GM21526 (cell line): ENCODE measurements around the gene ANKRD28.
"Not testable (repeated sequence)": the region's sequence is repeated elsewhere in the genome, so short reads cannot be mapped to it uniquely, and the experiment has no call there.

Experiments
- ATAC-seq: cut with Tn5 transposase; IDR thresholded peaks from one replicate; pipeline ENCODE4 v1.9.1; 2021; ENCODE audit warnings: moderate library complexity; ENCODE audit not compliant: unreplicated experiment, low FRiP score

ANKRD28 gene

DNA sequence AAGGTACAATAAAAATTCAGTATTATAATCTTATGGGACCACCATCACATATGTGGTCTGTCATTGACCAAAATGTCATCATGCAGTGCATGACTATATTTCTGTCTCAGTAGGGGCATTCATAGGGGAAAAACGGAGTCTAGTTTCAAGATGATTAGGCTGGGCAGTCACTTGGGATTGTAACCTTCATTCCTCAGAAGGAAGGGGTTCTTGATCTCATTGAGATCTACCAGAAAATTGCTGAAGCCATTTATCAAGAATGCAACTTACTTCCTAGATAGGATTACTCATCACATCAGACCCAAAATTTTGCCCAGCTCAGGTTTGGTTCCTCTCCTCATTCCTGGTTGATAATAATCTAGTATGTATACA, 158.9 kb downstream of the ANKRD28 start:
- no peak for ATAC-seq

- ATAC-seq: no peak
Measured at GRCh38 chr3:15638193-15638890, 159.4 kb downstream of the ANKRD28 start.

- ATAC-seq: no peak
Measured at GRCh38 chr3:15637131-15637951, 160.4 kb downstream of the ANKRD28 start.

GRCh38 chr3:15636028-15636709, 161.6 kb downstream of the ANKRD28 start:
- ATAC-seq: peak; percentile 52

DNA sequence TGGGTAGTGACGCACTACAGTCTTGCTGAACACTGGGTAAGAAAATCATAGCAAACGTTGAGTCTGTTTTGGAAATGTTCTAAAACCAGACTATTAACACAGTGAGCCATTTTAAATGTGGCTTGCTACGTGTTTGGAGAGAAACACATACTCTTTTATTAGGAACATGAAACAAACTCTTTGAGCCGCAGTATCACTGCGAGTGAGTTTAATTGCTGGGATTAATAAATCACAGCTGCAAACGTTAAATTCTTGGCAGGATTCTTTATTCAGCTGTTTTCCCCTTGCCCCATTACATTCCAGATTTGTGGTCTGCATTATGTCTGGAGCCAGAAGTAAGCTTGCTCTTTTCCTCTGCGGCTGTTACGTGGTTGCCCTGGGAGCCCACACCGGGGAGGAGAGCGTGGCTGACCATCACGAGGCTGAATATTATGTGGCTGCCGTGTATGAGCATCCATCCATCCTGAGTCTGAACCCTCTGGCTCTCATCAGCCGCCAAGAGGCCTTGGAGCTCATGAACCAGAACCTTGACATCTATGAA, 162.6 kb downstream of the ANKRD28 start:
- ATAC-seq: no peak

GRCh38 chr3:15634671-15635070, 163.1 kb downstream of the ANKRD28 start:
- no peak for ATAC-seq

- no peak for ATAC-seq
Measured at GRCh38 chr3:15633766-15634598, 163.8 kb downstream of the ANKRD28 start.

- no peak for ATAC-seq
Measured at GRCh38 chr3:15633159-15633558, 164.6 kb downstream of the ANKRD28 start.

GRCh38 chr3:15632212-15632580, 165.6 kb downstream of the ANKRD28 start:
- ATAC-seq: no peak

DNA sequence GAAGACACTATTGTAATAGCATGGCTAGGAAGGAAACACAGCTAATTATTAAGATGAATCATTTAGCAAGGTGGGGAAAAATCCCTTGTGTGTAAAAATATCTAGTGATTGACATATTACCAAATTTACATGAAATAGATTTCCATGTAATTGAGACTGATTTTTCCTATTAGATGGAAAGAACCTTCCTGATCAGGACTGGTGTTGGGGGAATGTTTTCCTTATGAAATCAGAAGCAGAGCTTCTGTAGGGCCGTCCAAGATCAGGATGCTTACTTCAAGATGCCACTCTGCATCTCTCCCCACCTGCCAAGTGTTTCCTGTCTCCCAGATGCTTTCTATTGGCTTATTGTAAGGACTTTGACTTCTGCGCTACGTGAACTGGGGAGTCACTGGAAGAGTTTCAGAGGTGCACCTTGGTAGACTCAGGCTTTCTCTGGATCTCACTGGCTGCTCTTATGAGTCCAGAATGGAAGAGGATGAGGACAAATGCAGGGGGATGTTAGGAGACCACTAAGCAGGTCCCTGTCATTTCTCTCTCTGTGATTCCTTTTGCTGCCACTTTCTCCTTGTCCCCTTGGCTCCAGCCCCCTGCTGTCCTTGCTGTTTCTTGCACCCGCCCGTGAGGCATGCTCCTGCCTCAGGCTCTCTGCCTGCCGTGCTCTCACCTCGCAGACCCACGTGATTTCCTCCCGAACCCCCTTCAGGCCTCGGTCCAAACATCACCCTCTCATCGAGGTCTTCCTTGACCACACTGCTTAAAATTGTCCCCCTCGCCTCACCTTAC, 166.2 kb downstream of the ANKRD28 start:
- ATAC-seq: no peak

DNA sequence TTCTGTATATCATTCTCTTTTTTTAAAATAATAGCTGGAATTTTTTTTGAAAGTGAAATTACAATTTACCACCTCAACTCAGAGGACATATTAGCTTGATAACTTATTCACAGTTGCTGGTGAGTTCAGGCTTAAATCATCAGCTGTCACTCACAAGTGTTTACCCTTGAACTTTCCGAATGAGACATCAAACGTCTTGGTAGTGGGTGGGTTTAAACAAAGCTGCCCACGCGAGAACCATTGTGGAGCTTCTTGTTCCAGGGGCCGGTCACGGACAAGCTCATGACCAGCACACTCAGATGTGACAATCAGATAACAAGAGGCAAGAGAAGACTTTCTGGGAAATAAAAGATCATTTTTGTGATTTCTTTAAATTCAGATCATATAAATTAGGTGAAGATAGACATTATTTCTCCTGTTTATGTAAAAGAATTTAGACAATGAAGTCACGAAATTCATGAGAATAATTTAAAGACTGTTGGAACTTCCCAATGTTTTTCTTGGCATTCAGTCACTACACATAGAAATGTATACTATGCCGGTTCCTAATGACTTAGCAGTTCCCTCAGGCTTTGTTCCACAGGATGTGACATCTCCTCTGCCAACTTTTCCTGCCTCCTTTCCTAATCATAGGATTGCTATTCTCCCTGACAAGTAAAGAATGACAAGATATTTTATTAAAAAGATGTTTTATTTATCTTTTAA, 167.0 kb downstream of the ANKRD28 start:
- ATAC-seq: no peak

DNA sequence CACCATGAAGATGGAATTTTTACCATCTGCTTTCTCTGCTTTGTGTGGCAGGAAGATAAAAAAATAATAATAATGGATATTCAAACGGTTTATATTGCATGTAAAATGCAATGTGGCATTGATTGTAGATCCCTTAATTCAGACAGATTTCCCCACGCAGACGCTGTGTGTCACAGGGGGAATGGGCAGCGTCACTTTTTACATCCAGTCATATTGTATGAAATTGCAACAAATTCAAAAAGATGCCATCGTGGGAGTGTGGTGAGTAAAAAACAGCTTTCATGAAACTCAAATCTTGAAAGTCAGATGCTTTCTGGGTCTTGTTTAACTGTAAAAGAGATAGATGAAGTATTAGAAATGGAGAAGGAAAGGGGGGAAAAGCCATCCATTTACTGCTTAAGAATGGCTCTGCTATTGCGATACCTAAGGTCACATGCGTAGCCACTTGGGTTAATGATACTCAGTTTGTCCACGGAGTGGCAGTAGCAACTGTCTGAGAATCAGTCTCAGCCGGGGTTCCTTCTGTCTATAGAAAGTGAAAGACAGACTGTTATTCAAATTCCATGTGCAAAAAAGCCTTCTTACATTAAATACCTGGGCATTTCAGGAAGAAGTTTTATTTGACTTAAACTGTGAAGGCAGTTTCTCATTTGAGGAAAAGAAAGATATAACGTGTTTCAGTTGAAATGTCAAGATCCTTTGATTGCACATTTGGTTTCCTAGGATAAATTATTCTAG, 167.8 kb downstream of the ANKRD28 start:
- ATAC-seq: peak; percentile 90

GRCh38 chr3:15628967-15629366, 168.8 kb downstream of the ANKRD28 start:
- ATAC-seq: no peak

- ATAC-seq: no peak
Measured at GRCh38 chr3:15623535-15624440, 174.0 kb downstream of the ANKRD28 start.

DNA sequence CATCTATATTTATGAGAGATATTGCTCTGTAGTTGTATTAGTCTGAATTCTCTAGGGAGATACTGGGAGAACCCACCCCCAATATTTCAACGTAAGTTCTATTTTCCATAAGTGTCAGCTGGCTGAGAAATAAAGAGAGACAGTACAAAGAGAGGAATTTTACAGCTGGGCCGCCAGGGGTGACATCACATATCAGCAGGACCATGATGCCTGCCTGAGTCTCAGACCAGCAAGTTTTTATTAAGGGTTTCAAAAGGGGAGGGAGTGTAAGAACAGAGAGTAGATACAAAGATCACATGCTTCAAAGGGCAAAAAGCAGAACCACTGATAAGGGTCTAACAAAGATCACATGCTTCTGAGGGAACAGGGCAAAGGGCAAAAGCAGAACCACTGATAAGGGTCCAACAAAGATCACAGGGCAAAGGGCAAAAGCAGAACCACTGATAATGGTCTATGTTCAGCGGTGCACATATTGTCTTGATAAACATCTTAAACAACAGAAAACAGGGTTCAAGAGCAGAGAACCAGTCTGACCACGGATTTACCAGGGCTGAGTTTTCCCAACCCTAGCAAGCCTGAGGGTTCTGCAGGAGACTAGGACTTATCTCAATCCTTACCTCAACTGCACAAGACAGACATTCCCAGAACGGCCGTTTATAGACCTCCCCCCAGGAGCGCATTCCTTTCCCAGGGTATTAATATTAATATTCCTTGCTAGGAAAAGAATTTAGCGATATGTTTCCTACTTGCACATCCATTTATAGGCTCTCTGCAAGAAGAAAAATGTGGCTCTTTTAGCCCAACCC, 177.9 kb downstream of the ANKRD28 start:
- ATAC-seq: not testable (repeated sequence)
